Transverse colon (tissue), 4 donors: ENCODE data around the gene MTX1. TPM values are rescaled to one million over a fixed set of nuclear protein-coding genes. Genes with fewer than 3 reads are reported as not detected.
A peak's percentile ranks its signal among the peaks of the same experiment; 100 is the strongest.

ENCODE experiments used
- DNase-seq: peaks from one replicate; pipeline ENCODE4 v3.0.0-alpha.2; 2019
- H3K27ac ChIP-seq, 4 donors: fragments of 200-600 bp; sonication (generic); 2 replicates each; pipeline ENCODE4 v1.5.1; 2016 to 2018; ENCODE audit warnings: inconsistent platforms in 4 of 4
- H3K27me3 ChIP-seq: fragments of 200-600 bp; sonication (generic); 2 replicates; pipeline ENCODE4 v1.5.1; 2017; ENCODE audit warnings: inconsistent platforms
- H3K36me3 ChIP-seq, 4 donors: fragments of 200-600 bp; sonication (generic); 2 replicates each; pipeline ENCODE4 v1.5.1; 2017 to 2019; ENCODE audit warnings: inconsistent platforms in 4 of 4
- H3K4me1 ChIP-seq, 4 donors: fragments of 200-600 bp; sonication (generic); 2 replicates each; pipeline ENCODE4 v1.5.1; 2017 to 2020; ENCODE audit warnings: inconsistent platforms in 4 of 4
- H3K4me3 ChIP-seq, 4 donors: fragments of 200-600 bp; sonication (generic); 1 replicate in 1 of 4; 2 replicates in 3 of 4; pipeline versions ENCODE4 v1.5.1 to v1.6.1; 2017 to 2019; ENCODE audit warnings: inconsistent platforms in 4 of 4
- H3K9me3 ChIP-seq, 2 donors: fragments of 200-600 bp; sonication (generic); 2 replicates each; pipeline ENCODE4 v1.5.1; 2017 to 2019; ENCODE audit warnings: inconsistent platforms in 2 of 2
- EP300 ChIP-seq: sonication (generic); formaldehyde crosslinking; IDR thresholded peaks from one replicate; pipeline ENCODE4 v1.6.1; 2017; ENCODE audit warnings: antibody characterized with exemption, low read depth
- POLR2A ChIP-seq: fragments of 450-650 bp; IDR thresholded peaks from one replicate; pipeline ENCODE4 v1.6.1; 2016; ENCODE audit warnings: antibody characterized with exemption, mild to moderate bottlenecking, moderate library complexity
- POLR2AphosphoS5 ChIP-seq, 3 donors: sonication (generic); formaldehyde crosslinking; IDR thresholded peaks; one replicate each; pipeline ENCODE4 v1.6.1; 2016; ENCODE audit warnings: antibody characterized with exemption in 3 of 3
- WGBS, 2 donors: methylation state at CpG; one replicate each; pipeline ENCODE4 v1.1.5; 2018; ENCODE audit warnings: low coverage in 1 of 2; 5-methylcytosine and 5-hydroxymethylcytosine counted together
- in situ Hi-C, 4 donors: fragments of 200-750 bp; cut with MboI; loops; one replicate each; pipeline versions ENCODE4 v1.15.0 to v1.15.1; 2017; ENCODE audit warnings: low sequenced_read_pairs in 3 of 4, low pct_ligation_motif_present in 1 of 4, low pct_unique_long_range_greater_than_20kb in 1 of 4
- intact Hi-C: fragments of 100-400 bp; cut with DNase I; formaldehyde crosslinking; loops from one replicate; pipeline ENCODE4 v1.15.1; 2023; ENCODE audit warnings: low total_unique reads
- total RNA-seq, 4 donors: library from RNA; depleted of rRNA; stranded (reverse); fragments of >200 nt; gene quantifications; one replicate each; pipeline ENCODE4 v1.1.0, GENCODE V29; 2016
- TF ChIP-seq, protein P1 (sequence below), 5 experiments: fragments of 200-600 bp in 3 of 5; fragments of 450-650 bp in 2 of 5; sonication (generic) in 3 of 5; IDR thresholded peaks; 1 replicate in 2 of 5; 2 replicates in 3 of 5; pipeline ENCODE4 v1.5.1; 2016 to 2017; ENCODE audit warnings: antibody characterized with exemption in 5 of 5, inconsistent platforms in 3 of 5, mild to moderate bottlenecking in 2 of 5, moderate library complexity in 1 of 5

Gene MTX1
- total RNA-seq, 4 donors from 2014 or later = 24.3 to 64.0 (median 46.0) TPM

DNA sequence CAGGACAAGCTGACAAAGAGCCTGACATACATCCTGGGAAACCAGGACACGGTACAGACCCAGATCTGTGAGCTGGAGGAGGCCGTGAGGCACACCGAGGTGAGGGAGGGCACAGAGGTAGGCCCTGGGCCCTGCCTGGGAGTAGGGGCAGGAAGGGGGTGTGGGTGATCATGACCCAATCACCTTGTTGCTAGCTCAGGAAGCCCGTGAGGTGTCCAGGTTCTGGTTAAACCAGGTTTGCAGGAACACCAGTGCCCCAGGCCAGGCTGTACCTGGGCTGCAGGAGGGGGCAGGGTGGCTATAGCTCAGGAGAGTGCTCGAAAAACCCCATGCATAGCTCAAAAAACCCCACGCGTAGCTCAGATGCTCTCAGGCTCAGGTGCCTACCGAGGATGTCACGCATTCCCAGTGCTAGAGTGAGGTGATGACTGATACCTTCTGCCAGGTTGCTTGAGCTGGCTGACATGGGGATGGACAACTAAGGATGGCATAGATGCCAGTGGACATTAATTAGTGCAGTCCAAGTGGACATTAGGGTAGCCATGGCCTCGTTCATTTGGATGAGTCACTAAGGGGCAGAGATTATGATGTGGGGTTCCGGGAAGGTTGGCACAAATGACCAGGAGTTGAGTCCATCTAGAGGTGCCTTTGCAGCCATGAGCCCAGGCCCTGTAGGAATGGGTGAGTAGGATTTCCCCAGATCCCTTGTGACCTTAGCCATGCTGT is 31.1 kb upstream of the MTX1 start:
- no peak for DNase-seq
- Histone ChIP-seq H3K4me3 (no peak overlapping the region), H3K4me1 (peaks cover 9 to 25% (median 19%) of the 10 kb centered on the region in 4 donors), H3K27ac (no peak overlapping the region), H3K27me3 (peaks cover 6% of the 10 kb centered on the region), H3K36me3 (no peaks in the 10 kb centered on the region), H3K9me3 (no peaks in the 10 kb centered on the region)
- in situ Hi-C loops = no loop called here
- TF ChIP-seq POLR2AphosphoS5 (IDR thresholded peaks at IDR 0.05) (no peak), EP300 (no peak), POLR2A (no peak)
- TF ChIP-seq, protein P1, sequence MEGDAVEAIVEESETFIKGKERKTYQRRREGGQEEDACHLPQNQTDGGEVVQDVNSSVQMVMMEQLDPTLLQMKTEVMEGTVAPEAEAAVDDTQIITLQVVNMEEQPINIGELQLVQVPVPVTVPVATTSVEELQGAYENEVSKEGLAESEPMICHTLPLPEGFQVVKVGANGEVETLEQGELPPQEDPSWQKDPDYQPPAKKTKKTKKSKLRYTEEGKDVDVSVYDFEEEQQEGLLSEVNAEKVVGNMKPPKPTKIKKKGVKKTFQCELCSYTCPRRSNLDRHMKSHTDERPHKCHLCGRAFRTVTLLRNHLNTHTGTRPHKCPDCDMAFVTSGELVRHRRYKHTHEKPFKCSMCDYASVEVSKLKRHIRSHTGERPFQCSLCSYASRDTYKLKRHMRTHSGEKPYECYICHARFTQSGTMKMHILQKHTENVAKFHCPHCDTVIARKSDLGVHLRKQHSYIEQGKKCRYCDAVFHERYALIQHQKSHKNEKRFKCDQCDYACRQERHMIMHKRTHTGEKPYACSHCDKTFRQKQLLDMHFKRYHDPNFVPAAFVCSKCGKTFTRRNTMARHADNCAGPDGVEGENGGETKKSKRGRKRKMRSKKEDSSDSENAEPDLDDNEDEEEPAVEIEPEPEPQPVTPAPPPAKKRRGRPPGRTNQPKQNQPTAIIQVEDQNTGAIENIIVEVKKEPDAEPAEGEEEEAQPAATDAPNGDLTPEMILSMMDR (IDR thresholded peaks at IDR 0.05) = no peak
- 72 to 100% methylated on average over 1 to 11 of the region's 11 CpGs for WGBS, 2 donors
- intact Hi-C loops = no loop called here

DNA sequence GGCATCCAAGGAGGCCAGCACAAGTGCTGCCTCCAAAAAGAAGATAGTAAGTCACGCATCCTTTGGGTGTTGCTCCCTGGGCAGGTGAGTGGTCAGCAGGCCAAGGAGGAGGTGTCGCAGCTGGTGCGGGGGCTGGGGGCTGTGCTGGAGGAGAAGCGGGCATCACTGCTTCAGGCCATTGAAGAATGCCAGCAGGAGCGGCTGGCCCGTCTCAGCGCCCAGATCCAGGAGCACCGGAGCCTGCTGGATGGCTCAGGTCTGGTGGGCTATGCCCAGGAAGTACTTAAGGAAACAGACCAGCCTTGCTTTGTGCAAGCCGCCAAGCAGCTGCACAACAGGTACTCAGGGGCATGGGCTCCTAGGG is 30.6 kb upstream of the MTX1 start:
- in situ Hi-C loops = no loop called here
- Histone ChIP-seq H3K9me3 (no peaks in the 10 kb centered on the region), H3K27ac (no peak overlapping the region), H3K4me3 (no peak overlapping the region), H3K4me1 (peaks cover 9 to 20% (median 16%) of the 10 kb centered on the region in 4 donors), H3K36me3 (no peaks in the 10 kb centered on the region), H3K27me3 (peaks cover 6% of the 10 kb centered on the region)
- TF ChIP-seq EP300 (no peak), POLR2AphosphoS5 (IDR thresholded peaks at IDR 0.05) (no peak), POLR2A (no peak)
- intact Hi-C loops = no loop called here
- whole genome bisulfite sequencing, 2 donors = 96% methylated on average over 9 of the region's 9 CpGs; no CpG with 5 or more reads in 1 of the 2 donors
- no peak for DNase-seq

DNA sequence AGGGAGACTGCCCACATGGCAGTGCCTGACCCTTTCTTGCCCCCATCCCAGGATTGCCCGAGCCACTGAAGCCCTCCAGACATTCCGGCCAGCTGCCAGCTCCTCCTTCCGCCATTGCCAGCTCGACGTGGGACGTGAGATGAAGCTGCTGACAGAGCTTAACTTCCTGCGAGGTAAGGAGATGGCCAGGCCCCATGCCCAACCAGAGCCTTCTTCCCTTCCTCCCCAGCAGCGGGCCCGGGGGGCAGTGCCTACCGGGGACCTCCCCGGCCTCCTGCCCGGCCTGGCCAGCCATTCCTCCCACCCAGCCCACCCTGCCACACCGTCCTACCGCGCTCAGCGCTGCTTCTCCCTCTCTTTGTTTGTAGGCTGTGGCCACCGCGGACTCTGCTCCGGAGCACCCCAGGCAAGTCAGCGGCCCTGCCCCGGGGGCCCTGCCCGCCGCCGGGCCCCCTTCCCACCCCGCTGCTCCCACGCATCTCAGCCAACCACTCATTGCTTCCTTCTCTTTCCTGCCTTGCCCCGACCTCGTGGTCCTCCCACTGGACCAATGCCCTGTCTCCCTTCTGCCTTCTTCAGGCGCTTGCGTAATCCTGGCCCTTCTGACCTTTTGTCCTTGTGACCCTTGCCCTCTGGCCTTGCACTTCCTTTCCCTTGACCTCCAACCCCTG is 29.9 kb upstream of the MTX1 start:
- H3K27me3 ChIP-seq = peaks cover 6% of the 10 kb centered on the region
- 73 to 88% methylated on average over 10 to 30 of the region's 30 CpGs for WGBS, 2 donors
- no peaks in the 10 kb centered on the region for H3K9me3 ChIP-seq
- no peaks in the 10 kb centered on the region for H3K36me3 ChIP-seq
- no peak overlapping the region for H3K27ac ChIP-seq
- TF ChIP-seq EP300 (no peak), POLR2A (no peak), POLR2AphosphoS5 (IDR thresholded peaks at IDR 0.05) (no peak)
- TF ChIP-seq, protein P1 (IDR thresholded peaks at IDR 0.05) = no peak
- DNase-seq = peak; percentile 24
- in situ Hi-C loops = no loop called here
- H3K4me1 ChIP-seq = peaks cover 9 to 17% (median 13%) of the 10 kb centered on the region in 4 donors
- no peak overlapping the region for H3K4me3 ChIP-seq
- intact Hi-C loops = no loop called here

GRCh38 chr1:155179112-155180031 is 29.1 kb upstream of the MTX1 start:
- Histone ChIP-seq H3K36me3 (no peaks in the 10 kb centered on the region), H3K4me1 (peaks cover 6 to 10% (median 9%) of the 10 kb centered on the region in 4 donors), H3K27ac (no peak overlapping the region), H3K27me3 (peaks cover 1% of the 10 kb centered on the region), H3K4me3 (no peak overlapping the region), H3K9me3 (no peaks in the 10 kb centered on the region)
- intact Hi-C loops = no loop called here
- 86 to 100% methylated on average over 2 to 31 of the region's 31 CpGs for whole genome bisulfite sequencing, 2 donors
- TF ChIP-seq EP300 = no peak
- no peak for TF ChIP-seq POLR2AphosphoS5 (IDR thresholded peaks at IDR 0.05)
- no peak for TF ChIP-seq POLR2A
- TF ChIP-seq, protein P1 (IDR thresholded peaks at IDR 0.05) = no peak
- no peak for DNase-seq
- in situ Hi-C loops = no loop called here
